Thyroid gland (tissue), 4 donors: ENCODE data around the gene LENG9.

Experiments
- CTCF ChIP-seq, 6 experiments: fragments of 200-600 bp in 3 of 6; fragments of 450-650 bp in 3 of 6; sonication (generic) in 3 of 6; IDR thresholded peaks; one replicate each; pipeline ENCODE4 v1.5.1; 2016 to 2019; ENCODE audit warnings: antibody characterized with exemption in 6 of 6, mild to moderate bottlenecking in 2 of 6, inconsistent platforms in 1 of 6, moderate library complexity in 1 of 6
- POLR2A ChIP-seq, 2 donors: fragments of 450-650 bp; IDR thresholded peaks; one replicate each; pipeline ENCODE4 v1.6.1; 2017; ENCODE audit warnings: antibody characterized with exemption in 2 of 2, mild to moderate bottlenecking in 2 of 2, moderate library complexity in 1 of 2

GRCh38 chr19:54458648-54459281 is 4.8 kb downstream of the LENG9 start:
- TF ChIP-seq POLR2A (IDR thresholded peaks at IDR 0.05) (no peak), CTCF (IDR thresholded peaks at IDR 0.05) (no peak)
